Body of pancreas (tissue), 4 donors: ENCODE data around the gene ATG4B.

Experiments
- CTCF ChIP-seq, 7 experiments: fragments of 450-650 bp in 4 of 7; fragments of 200-600 bp in 3 of 7; sonication (generic) in 3 of 7; IDR thresholded peaks; one replicate each; pipeline ENCODE4 v1.5.1; 2016 to 2019; ENCODE audit warnings: antibody characterized with exemption in 7 of 7
- POLR2A ChIP-seq, 3 donors: fragments of 450-650 bp; IDR thresholded peaks; one replicate each; pipeline ENCODE4 v1.6.1; 2016; ENCODE audit warnings: antibody characterized with exemption in 3 of 3, mild to moderate bottlenecking in 2 of 3

- TF ChIP-seq CTCF (IDR thresholded peaks at IDR 0.05) (no peak), POLR2A (IDR thresholded peaks at IDR 0.05) (no peak)
These were observed 9.8 kb upstream of the ATG4B start for GRCh38 chr2:241627675-241628074.
